HG03060 (cell line): Measurements from ENCODE around the gene TLE3.
A peak's percentile ranks its signal among the peaks of the same experiment; 100 is the strongest.

Source experiments
- ATAC-seq: cut with Tn5 transposase; IDR thresholded peaks from one replicate; pipeline ENCODE4 v1.9.1; 2021; ENCODE audit warnings: low read depth, moderate number of reproducible peaks; ENCODE audit not compliant: unreplicated experiment

Gene TLE3

DNA sequence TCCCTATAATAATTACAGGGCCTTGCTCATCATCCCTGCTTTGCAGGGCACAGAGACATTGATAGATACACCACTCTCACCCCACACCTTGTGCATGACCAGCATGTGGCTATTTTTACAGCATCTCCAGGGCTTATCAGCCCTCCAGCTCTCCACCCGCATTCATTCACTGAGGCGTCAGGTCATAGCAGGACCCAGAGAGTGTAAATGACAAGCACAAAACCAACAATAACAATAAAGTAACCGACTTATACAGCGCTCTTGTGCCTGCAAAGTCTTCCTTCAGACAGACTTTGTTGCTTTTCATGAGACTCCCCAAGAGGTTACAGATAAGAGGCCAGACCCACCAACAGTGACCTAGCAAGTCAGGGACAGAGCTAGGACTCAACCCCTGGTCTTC, 80.7 kb downstream of the TLE3 start:
- ATAC-seq, result no peak

DNA sequence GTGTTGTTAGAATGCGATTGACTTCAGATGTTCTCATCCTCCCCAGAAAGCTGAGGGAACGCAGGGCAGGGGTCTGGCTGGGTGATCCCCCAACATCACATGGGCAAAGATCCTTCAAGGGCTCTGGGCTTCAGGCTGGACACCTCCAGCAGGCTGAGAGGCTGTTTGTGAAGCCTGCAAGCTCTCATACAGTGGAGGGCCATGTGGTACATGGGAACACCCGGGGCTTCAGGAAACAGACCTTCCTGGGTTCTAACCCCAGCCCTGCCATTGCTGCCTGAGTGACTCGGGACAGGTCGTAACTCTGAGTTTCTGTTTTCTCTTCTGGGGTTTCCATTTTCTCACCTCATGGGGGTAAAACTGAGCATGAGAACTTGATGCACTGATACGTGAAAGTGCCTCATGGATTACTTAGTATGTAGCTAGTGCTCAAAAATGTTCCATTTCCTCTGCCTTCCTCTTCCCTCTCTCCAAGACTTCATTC, 81.2 kb downstream of the TLE3 start:
- no peak for ATAC-seq

DNA sequence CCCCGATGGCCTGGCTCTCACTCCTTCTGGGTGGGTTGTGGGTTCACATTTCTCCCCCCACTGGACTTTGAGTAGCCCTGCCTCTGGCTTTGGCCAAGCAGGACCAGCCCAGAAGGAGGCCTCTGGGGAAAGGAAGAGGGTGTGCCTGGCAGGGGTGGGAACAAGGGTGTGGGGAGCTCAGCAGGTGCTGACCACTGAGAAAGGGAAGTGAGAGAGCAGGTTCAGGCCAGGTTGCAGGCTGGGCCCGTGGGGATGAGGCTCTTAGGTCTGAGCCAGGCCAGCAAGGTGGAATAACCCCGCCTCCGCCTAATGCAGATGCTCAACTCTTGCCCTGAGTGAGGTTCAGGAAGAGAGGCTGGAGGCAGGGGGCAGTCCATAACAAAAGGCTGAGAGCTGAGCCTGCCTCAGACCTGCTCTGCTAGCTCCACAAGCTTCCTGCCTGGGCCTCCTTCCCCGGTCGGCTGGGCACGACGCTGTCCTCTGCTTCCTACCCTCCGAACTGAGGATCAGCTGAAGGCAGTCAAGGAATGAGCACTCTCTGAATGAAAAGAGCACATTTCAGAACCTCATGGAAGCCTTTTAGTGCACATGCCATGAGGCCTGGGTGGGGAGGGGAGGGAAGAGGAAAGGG, 82.7 kb downstream of the TLE3 start:
- peak; percentile 59 for ATAC-seq

- no peak for ATAC-seq
Observed at GRCh38 chr15:70014331-70014730, 83.4 kb downstream of the TLE3 start.

GRCh38 chr15:70013656-70014313, 83.9 kb downstream of the TLE3 start:
- ATAC-seq, result no peak

DNA sequence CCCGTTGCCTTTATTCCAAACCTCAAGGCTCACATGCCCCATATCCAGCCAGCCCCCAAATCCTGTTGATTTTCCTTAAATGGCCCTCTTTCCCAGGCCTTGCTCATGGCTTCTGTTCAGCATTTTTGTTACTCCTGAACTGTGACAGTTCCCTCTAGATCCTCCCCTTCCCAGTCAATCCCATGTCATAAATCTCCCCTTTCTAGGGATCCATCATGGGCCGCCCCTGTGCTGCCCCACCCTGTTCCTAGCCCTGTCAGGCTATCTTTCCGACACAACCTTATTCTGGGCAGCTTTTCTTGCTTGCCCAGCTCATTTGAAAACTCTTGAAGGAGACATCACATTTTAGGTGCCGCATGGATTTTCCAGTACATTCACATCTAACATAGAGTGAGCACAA, 84.8 kb downstream of the TLE3 start:
- no peak for ATAC-seq

GRCh38 chr15:70008697-70009290, 88.9 kb downstream of the TLE3 start:
- no peak for ATAC-seq

- no peak for ATAC-seq
Observed at GRCh38 chr15:70006259-70007147, 91.2 kb downstream of the TLE3 start.

DNA sequence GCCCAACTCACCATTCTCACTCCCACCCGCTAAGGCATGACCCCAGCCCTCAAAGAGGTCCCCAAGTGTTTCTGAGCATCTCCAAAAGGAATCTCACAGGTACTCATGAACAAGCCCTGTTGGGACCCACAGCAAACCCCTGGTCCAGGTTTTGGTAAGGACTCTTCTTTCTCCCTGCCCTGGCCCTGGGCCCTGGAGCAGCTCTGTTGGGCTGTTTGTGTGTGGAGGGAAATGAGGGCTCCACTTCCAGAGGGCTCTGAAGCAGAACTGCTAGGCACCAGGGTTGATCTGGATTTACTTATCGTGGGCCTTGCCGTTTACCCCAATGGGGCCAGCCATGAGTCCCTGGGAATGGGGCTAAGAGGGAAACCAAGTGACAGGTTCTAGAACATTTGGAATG, 92.9 kb downstream of the TLE3 start:
- ATAC-seq, result no peak

DNA sequence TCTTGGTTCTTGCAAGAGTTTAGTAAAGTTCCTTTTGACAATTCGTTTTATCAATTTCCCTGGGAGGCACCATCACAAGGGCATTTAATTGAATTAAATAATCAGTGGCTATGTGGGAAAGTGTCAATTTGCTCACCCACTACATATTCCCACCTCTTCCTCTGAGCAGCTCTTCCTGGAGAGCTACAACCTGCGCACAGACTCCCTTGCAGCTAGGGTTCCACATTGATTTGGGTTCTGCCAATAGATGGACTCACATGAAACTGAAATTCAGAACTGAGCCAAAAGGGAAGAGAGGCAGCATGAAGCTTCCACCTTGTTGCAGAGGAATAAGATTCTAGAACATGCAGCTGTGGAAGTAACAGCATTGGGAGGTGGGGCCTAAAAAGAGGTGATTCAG, 94.8 kb downstream of the TLE3 start:
- no peak for ATAC-seq

GRCh38 chr15:70001859-70002258, 95.9 kb downstream of the TLE3 start:
- no peak for ATAC-seq

DNA sequence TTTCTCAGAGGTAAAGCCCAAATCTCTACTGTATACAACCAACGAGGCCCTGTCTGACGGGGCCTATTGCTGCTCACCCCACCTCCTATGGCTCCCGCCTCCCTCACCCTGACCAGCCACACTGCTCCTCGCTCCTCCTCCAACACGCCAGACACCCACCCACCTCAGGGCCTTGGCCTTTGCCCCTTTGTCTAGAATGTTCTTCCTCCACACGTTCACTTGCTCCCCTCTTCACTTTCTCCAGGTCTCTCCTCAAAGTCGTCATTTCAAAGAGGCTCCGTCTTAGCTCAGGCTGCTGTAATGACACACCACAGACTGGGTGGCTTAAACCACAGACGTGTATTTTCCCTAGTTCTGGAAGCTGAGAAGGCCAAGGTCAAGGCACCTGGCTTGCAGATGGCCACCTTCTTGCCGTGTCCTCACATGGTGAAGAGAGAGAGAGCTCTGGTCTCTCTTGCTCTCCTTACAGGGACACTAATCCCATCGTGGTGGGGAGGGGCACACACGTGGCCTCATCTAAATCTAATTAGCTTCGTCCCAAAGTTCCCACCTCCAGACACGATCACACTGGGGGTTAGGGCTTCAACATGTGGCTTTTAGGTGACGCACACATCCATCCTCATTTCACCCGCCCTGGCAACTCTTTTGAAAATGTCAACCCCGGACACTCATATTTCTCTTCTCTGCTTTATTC, 98.2 kb downstream of the TLE3 start:
- no peak for ATAC-seq

GRCh38 chr15:69998541-69999391, 99.0 kb downstream of the TLE3 start:
- ATAC-seq, result no peak

GRCh38 chr15:69997813-69998212, 99.9 kb downstream of the TLE3 start:
- no peak for ATAC-seq
